Activated CD8-positive, alpha-beta T cell treated with anti-CD3 and anti-CD28 coated beads for 36 hours (primary cell): ENCODE measurements around the gene CAMTA1. TPM values are rescaled to one million over a fixed set of nuclear protein-coding genes. Genes with fewer than 3 reads are reported as not detected.

Experiments used
- ATAC-seq: fragments of 200-7000 bp; cut with Tn5 transposase; one replicate; pipeline ENCODE4 v1.10.0; 2021; ENCODE audit warnings: mild to moderate bottlenecking, moderate library complexity
- CTCF ChIA-PET: fragments of 350-600 bp; sonication (Branson Sonifier 250); formaldehyde crosslinking; loops from one replicate; lab custom pipeline; 2021; ENCODE audit warnings: antibody characterized with exemption; lab: Charles Lee
- POLR2A ChIA-PET: fragments of 350-600 bp; sonication (Branson Sonifier 250); formaldehyde crosslinking; loops from one replicate; lab custom pipeline; 2021; ENCODE audit warnings: antibody characterized with exemption; lab: Charles Lee
- DNase-seq: peaks from one replicate; pipeline ENCODE4 v3.0.0-alpha.2; 2020
- H3K27ac Mint-ChIP-seq: one replicate; pipeline ENCODE4 v1.8.0; 2021; ENCODE audit warnings: mild to moderate bottlenecking, mixed read lengths
- H3K27me3 Mint-ChIP-seq: one replicate; pipeline ENCODE4 v1.8.0; 2021; ENCODE audit warnings: mixed read lengths
- H3K36me3 Mint-ChIP-seq: one replicate; pipeline ENCODE4 v1.8.0; 2021; ENCODE audit warnings: low read depth, mixed read lengths
- H3K4me1 Mint-ChIP-seq: one replicate; pipeline ENCODE4 v1.8.0; 2021; ENCODE audit warnings: low read depth, mixed read lengths
- H3K4me3 Mint-ChIP-seq: one replicate; pipeline ENCODE4 v1.8.0; 2021; ENCODE audit warnings: mild to moderate bottlenecking, moderate library complexity, mixed read lengths
- H3K9me3 Mint-ChIP-seq: one replicate; pipeline ENCODE4 v1.8.0; 2021; ENCODE audit warnings: mixed read lengths
- intact Hi-C: fragments of 100-400 bp; cut with micrococcal nuclease; formaldehyde crosslinking; loops from one replicate; pipeline ENCODE4 v1.10.0; 2022
- total RNA-seq, 2 experiments: library from RNA; stranded (reverse); gene quantifications; one replicate each; pipeline ENCODE4 v1.2.3, GENCODE V29; 2021
- TF ChIP-seq, protein P1 (sequence below): fragments of 200-600 bp; IDR thresholded peaks from one replicate; pipeline ENCODE4 v1.8.0; 2022; ENCODE audit warnings: antibody characterized with exemption, mild to moderate bottlenecking

Gene CAMTA1
- total RNA-seq, 2 experiments from 2014 or later: 67.7 to 70.9 TPM

DNA sequence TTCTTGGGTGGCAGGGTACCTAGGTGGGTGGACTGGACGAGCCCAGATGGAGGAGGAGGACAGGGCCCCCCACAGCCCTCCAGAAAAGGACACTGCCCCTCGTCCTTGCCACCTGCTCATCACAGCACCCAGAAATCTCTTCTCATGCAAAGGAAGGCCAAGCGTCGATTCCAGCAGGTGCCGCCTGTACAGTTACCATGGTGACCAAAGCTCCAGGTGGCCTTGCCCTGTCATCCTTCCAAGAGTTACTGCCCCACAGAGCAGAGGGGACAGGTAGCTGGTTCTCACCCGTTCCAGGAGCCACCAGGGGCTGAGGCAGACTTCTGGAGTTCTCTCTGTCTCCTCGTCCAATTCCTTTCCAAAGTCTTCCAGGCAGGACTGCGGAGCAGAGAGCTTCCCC lies 865.9 kb downstream of the CAMTA1 start:
- H3K27ac Mint-ChIP-seq: no peak overlapping the region
- DNase-seq (no peak), ATAC-seq (no peak)
- TF ChIP-seq, protein P1, sequence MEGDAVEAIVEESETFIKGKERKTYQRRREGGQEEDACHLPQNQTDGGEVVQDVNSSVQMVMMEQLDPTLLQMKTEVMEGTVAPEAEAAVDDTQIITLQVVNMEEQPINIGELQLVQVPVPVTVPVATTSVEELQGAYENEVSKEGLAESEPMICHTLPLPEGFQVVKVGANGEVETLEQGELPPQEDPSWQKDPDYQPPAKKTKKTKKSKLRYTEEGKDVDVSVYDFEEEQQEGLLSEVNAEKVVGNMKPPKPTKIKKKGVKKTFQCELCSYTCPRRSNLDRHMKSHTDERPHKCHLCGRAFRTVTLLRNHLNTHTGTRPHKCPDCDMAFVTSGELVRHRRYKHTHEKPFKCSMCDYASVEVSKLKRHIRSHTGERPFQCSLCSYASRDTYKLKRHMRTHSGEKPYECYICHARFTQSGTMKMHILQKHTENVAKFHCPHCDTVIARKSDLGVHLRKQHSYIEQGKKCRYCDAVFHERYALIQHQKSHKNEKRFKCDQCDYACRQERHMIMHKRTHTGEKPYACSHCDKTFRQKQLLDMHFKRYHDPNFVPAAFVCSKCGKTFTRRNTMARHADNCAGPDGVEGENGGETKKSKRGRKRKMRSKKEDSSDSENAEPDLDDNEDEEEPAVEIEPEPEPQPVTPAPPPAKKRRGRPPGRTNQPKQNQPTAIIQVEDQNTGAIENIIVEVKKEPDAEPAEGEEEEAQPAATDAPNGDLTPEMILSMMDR: no peak
- no peak overlapping the region for H3K4me3 Mint-ChIP-seq
- H3K4me1 Mint-ChIP-seq: no peaks in the 10 kb centered on the region
- intact Hi-C loops: no loop called here
- CTCF ChIA-PET: interaction anchor here (3.9 kb wide), 1 partner anchor 17 kb away, joined by 16 read pairs; no protein-coding TSS in a partner anchor
- H3K9me3 Mint-ChIP-seq: no peaks in the 10 kb centered on the region
- POLR2A ChIA-PET: no interaction called here
- H3K27me3 Mint-ChIP-seq: no peaks in the 10 kb centered on the region
- no peaks in the 10 kb centered on the region for H3K36me3 Mint-ChIP-seq

DNA sequence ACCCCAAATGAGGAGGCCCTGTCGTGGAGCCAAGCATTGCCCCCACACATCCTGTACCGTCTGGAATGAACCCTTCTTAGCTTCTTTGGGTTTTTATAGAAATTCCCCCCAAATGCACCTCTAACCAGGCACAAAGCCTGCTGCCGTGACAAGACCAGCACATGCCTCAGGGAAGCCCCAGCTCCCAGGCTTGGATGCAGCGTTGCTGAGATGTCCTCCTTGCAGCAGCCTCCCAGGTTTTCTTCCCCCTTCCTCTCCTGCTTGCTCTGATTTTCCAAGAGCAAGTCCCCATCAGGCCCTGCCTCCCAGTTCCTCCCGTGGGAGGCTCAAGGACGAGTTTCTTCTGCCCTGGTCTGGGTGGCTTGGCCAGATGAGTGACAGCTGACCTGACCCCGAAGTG lies 866.8 kb downstream of the CAMTA1 start:
- H3K27ac Mint-ChIP-seq: no peak overlapping the region
- intact Hi-C loops: no loop called here
- TF ChIP-seq, protein P1: no peak
- no peak for DNase-seq
- H3K4me3 Mint-ChIP-seq: no peak overlapping the region
- H3K9me3 Mint-ChIP-seq: no peaks in the 10 kb centered on the region
- no peaks in the 10 kb centered on the region for H3K27me3 Mint-ChIP-seq
- ATAC-seq: no peak
- POLR2A ChIA-PET: interaction anchor here (1.1 kb wide), 1 partner anchor 311 kb away, joined by 3 read pairs; no protein-coding TSS in a partner anchor
- no peaks in the 10 kb centered on the region for H3K36me3 Mint-ChIP-seq
- CTCF ChIA-PET: interaction anchor here (1.3 to 3.9 kb wide), 2 partner anchors 16 to 122 kb away, joined by 4 to 16 read pairs; no protein-coding TSS in a partner anchor
- no peaks in the 10 kb centered on the region for H3K4me1 Mint-ChIP-seq

DNA sequence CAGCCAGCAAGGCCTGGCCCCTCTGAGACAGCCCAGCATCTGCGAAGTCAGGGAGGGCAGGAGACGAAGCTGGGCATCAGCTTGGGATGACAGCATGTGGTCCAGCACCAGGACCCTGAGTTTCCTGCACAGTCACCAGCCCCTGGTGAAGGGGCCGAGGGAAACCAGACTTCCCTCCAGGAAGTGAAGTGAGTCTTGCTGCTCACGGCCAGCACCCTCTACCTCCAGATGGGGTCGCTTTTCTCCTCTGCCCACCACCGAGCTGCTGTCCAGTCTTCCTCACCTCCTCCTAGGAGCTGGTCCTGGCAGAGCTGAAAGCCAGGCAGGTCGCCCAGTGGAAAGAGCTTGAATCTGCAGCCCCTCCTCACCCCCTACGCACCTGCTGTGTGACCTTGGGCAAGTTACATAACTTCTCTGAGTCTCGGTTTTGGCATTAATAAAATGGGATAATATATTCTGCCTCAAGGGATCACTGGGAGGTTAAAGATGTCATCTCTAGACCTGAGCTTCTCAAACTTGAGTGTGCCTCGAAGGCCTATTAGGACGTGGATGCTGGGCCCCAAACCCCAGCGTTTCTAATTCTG lies 867.4 kb downstream of the CAMTA1 start:
- CTCF ChIA-PET: interaction anchor here (1.3 to 3.9 kb wide), 2 partner anchors 16 to 123 kb away, joined by 4 to 16 read pairs; no protein-coding TSS in a partner anchor
- Mint-ChIP-seq H3K36me3 (no peaks in the 10 kb centered on the region), H3K4me3 (no peak overlapping the region), H3K4me1 (no peaks in the 10 kb centered on the region), H3K9me3 (no peaks in the 10 kb centered on the region), H3K27ac (no peak overlapping the region), H3K27me3 (no peaks in the 10 kb centered on the region)
- intact Hi-C loops: no loop called here
- POLR2A ChIA-PET: interaction anchor here (1.1 kb wide), 1 partner anchor 312 kb away, joined by 3 read pairs; no protein-coding TSS in a partner anchor
- TF ChIP-seq, protein P1: no peak
- DNase-seq: no peak
- ATAC-seq: no peak

DNA sequence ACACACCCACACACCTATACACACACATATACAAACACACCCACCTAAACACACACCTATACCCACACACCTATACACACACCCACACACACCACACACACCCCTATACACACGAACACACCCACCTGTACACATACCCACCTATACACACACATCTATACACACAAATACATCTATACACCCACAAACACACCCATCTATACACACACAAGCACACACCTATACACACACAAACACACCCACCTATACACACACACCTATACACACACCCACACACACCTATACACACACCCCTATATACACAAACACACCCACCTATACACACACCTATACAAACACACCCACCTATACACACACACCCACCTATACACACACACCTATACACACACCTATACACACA lies 869.5 kb downstream of the CAMTA1 start:
- ATAC-seq (no peak), DNase-seq (no peak)
- POLR2A ChIA-PET: no interaction called here
- Mint-ChIP-seq H3K4me1 (no peaks in the 10 kb centered on the region), H3K9me3 (no peaks in the 10 kb centered on the region), H3K36me3 (no peaks in the 10 kb centered on the region), H3K27me3 (no peaks in the 10 kb centered on the region), H3K4me3 (no peak overlapping the region), H3K27ac (no peak overlapping the region)
- intact Hi-C loops: no loop called here
- TF ChIP-seq, protein P1: no peak
- CTCF ChIA-PET: interaction anchor here (3.9 kb wide), 1 partner anchor 14 kb away, joined by 16 read pairs; no protein-coding TSS in a partner anchor

DNA sequence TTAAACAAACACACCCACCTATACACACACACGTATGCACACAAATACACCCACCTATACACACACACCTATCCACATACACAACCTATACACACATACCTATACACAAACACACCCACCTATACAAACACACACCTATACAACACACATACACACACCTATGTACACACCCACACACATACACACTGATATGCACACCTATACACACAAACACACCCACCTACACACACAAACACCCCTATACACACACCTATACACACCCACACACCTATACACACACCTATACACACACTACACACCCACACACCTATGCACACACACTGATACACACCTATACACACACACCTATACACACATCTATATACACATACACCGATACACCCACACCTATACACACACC lies 870.1 kb downstream of the CAMTA1 start:
- no peak overlapping the region for H3K27ac Mint-ChIP-seq
- no peaks in the 10 kb centered on the region for H3K27me3 Mint-ChIP-seq
- ChIA-PET POLR2A (no interaction called here), CTCF (no interaction called here)
- H3K4me1 Mint-ChIP-seq: no peaks in the 10 kb centered on the region
- ATAC-seq (no peak), DNase-seq (no peak)
- TF ChIP-seq, protein P1: no peak
- H3K36me3 Mint-ChIP-seq: no peaks in the 10 kb centered on the region
- H3K9me3 Mint-ChIP-seq: no peaks in the 10 kb centered on the region
- intact Hi-C loops: no loop called here
- H3K4me3 Mint-ChIP-seq: no peak overlapping the region
